ENCODE measurements around the gene TMEM214. TPM values are rescaled to one million over a fixed set of nuclear protein-coding genes. Genes with fewer than 3 reads are reported as not detected.

Gene TMEM214
- total RNA-seq, 1 donor, result 50.3 TPM

- Histone ChIP-seq H3K4me3 (ENCODE audit: insufficient read depth, low read length) (no peak overlapping the region), H3K36me3 (ENCODE audit: insufficient read depth, low read length) (peaks cover 4% of the 10 kb centered on the region), H3K27ac (ENCODE audit: low read depth, low read length) (no peak overlapping the region), H2AFZ (ENCODE audit: low read length) (no peak overlapping the region), H3K4me2 (ENCODE audit: insufficient read depth, low read length) (no peak overlapping the region), H3K9me3 (ENCODE audit: low read depth, low read length) (no peaks in the 10 kb centered on the region), H4K20me1 (ENCODE audit: insufficient read depth, low read length) (peaks cover 26% of the 10 kb centered on the region), H3K4me1 (ENCODE audit: insufficient read depth, low read length) (peaks cover 28% of the 10 kb centered on the region), H3K79me2 (ENCODE audit: insufficient read depth, low read length) (no peaks in the 10 kb centered on the region), H3K27me3 (ENCODE audit: insufficient read depth, low read length) (no peaks in the 10 kb centered on the region)
- DNase-seq (ENCODE audit: insufficient read length, low spot score, missing footprints), result peak; percentile 94
- TF ChIP-seq, protein P1, sequence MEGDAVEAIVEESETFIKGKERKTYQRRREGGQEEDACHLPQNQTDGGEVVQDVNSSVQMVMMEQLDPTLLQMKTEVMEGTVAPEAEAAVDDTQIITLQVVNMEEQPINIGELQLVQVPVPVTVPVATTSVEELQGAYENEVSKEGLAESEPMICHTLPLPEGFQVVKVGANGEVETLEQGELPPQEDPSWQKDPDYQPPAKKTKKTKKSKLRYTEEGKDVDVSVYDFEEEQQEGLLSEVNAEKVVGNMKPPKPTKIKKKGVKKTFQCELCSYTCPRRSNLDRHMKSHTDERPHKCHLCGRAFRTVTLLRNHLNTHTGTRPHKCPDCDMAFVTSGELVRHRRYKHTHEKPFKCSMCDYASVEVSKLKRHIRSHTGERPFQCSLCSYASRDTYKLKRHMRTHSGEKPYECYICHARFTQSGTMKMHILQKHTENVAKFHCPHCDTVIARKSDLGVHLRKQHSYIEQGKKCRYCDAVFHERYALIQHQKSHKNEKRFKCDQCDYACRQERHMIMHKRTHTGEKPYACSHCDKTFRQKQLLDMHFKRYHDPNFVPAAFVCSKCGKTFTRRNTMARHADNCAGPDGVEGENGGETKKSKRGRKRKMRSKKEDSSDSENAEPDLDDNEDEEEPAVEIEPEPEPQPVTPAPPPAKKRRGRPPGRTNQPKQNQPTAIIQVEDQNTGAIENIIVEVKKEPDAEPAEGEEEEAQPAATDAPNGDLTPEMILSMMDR (IDR thresholded peaks at IDR 0.05; ENCODE audit: extremely low read depth, low read depth, low read length), result peak; percentile 80
These were observed 15.9 kb upstream of the TMEM214 start for GRCh38 chr2:27016801-27017325.

DNA sequence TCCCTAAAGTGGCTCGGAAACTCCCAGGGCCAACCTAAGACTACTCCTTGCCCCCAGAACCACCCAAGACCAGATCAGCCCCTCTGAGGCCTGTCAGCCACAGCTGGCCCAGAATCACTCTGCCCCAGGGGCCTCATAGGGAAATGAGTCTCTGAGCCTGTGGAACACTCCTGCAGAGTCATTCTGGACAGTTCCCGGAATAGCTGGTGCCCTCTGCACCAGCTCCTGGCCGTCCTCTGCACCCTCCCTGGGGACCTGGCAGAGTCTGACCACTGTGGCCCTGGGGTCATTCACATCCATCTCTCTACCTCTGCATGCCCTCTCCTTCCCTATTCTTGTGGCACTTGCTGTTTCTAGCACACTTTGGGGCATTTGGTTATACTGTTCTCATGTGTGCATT lies 14.6 kb upstream of the TMEM214 start:
- Histone ChIP-seq H3K4me2 (ENCODE audit: insufficient read depth, low read length) (no peak overlapping the region), H4K20me1 (ENCODE audit: insufficient read depth, low read length) (peaks cover 36% of the 10 kb centered on the region), H3K27me3 (ENCODE audit: insufficient read depth, low read length) (no peaks in the 10 kb centered on the region), H3K36me3 (ENCODE audit: insufficient read depth, low read length) (peaks cover 13% of the 10 kb centered on the region), H3K79me2 (ENCODE audit: insufficient read depth, low read length) (no peaks in the 10 kb centered on the region), H3K4me1 (ENCODE audit: insufficient read depth, low read length) (peaks cover 28% of the 10 kb centered on the region), H3K27ac (ENCODE audit: low read depth, low read length) (no peak overlapping the region), H2AFZ (ENCODE audit: low read length) (no peak overlapping the region), H3K4me3 (ENCODE audit: insufficient read depth, low read length) (no peak overlapping the region), H3K9me3 (ENCODE audit: low read depth, low read length) (no peaks in the 10 kb centered on the region)
- no peak for DNase-seq (ENCODE audit: insufficient read length, low spot score, missing footprints)
- TF ChIP-seq, protein P1 (IDR thresholded peaks at IDR 0.05; ENCODE audit: extremely low read depth, low read depth, low read length), result no peak

DNA sequence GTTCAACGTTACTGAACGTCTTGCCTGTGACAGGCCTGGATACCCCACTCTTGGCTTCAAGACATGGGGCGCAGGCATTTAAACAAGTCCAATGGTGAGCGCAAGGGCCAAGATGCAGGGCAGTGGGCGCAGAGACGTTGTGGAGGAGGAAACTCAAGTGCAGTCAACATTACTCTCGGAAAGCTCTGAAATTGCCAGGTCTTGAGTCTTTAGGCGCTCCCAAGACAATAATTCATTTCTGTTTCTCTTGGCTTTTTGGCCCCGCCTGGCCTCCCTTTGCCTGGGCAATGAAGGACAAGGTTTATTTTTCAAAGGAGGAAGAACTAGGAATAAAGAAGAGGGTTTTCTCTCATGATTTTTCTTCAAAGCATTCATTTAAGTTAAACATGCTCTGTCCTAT lies 13.3 kb upstream of the TMEM214 start:
- Histone ChIP-seq H3K27ac (ENCODE audit: low read depth, low read length) (no peak overlapping the region), H3K36me3 (ENCODE audit: insufficient read depth, low read length) (peaks cover 17% of the 10 kb centered on the region), H4K20me1 (ENCODE audit: insufficient read depth, low read length) (peaks cover 42% of the 10 kb centered on the region), H3K27me3 (ENCODE audit: insufficient read depth, low read length) (no peaks in the 10 kb centered on the region), H2AFZ (ENCODE audit: low read length) (no peak overlapping the region), H3K4me1 (ENCODE audit: insufficient read depth, low read length) (peaks cover 28% of the 10 kb centered on the region), H3K4me3 (ENCODE audit: insufficient read depth, low read length) (no peak overlapping the region), H3K9me3 (ENCODE audit: low read depth, low read length) (no peaks in the 10 kb centered on the region), H3K79me2 (ENCODE audit: insufficient read depth, low read length) (no peaks in the 10 kb centered on the region), H3K4me2 (ENCODE audit: insufficient read depth, low read length) (no peak overlapping the region)
- DNase-seq (ENCODE audit: insufficient read length, low spot score, missing footprints), result no peak
- TF ChIP-seq, protein P1 (IDR thresholded peaks at IDR 0.05; ENCODE audit: extremely low read depth, low read depth, low read length), result no peak

DNA sequence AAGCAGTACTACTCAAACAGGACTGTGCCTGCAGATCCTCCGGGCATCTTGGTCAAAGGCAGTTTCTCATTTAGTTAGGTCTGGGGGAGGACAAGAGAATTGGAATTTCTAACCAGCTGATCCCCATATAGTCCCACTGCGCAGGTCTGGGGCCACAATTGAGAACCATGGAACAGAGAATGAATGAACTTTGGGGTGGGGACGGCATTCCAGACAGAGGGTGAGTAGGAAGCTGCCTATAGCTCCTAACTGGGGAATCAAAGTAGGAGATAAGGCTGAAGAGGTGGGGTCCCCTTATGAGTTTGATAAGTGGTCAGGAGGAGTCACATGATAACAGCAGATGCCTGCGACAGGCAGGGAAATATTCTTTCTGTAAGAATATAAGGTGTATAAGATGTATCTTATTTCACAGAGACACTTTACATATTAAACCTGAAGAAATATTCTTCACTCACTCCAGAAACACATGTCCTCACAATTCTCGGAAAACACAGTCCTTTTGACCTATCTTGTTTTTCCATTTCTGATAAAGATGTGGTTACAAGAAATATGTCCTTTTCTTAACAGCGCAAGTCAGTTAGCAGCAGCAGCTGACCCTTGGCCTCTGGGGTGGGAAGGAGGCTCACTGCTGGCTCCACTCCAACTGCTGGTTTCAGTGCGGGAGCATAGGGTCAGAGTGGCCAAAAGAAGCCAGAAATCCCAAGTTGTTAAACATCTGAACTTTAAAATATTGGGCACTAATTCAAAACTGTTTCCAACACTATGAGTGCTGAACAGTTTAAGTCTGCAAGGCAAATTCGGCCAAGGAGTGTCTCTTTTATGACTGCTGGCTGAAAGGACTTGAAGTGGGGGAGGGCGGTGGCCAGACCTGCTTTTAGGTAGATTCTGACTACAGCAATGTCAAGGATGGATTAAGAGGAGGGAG lies 12.6 kb upstream of the TMEM214 start:
- Histone ChIP-seq H3K79me2 (ENCODE audit: insufficient read depth, low read length) (no peaks in the 10 kb centered on the region), H3K4me2 (ENCODE audit: insufficient read depth, low read length) (no peak overlapping the region), H3K36me3 (ENCODE audit: insufficient read depth, low read length) (peaks cover 14% of the 10 kb centered on the region), H2AFZ (ENCODE audit: low read length) (no peak overlapping the region), H3K9me3 (ENCODE audit: low read depth, low read length) (no peaks in the 10 kb centered on the region), H3K4me1 (ENCODE audit: insufficient read depth, low read length) (peaks cover 26% of the 10 kb centered on the region), H3K4me3 (ENCODE audit: insufficient read depth, low read length) (no peak overlapping the region), H4K20me1 (ENCODE audit: insufficient read depth, low read length) (peaks cover 42% of the 10 kb centered on the region), H3K27ac (ENCODE audit: low read depth, low read length) (no peak overlapping the region), H3K27me3 (ENCODE audit: insufficient read depth, low read length) (no peaks in the 10 kb centered on the region)
- TF ChIP-seq, protein P1 (IDR thresholded peaks at IDR 0.05; ENCODE audit: extremely low read depth, low read depth, low read length), result no peak
- peak; percentile 41 for DNase-seq (ENCODE audit: insufficient read length, low spot score, missing footprints)
